ENCODE data around the gene POLR2I.

DNA sequence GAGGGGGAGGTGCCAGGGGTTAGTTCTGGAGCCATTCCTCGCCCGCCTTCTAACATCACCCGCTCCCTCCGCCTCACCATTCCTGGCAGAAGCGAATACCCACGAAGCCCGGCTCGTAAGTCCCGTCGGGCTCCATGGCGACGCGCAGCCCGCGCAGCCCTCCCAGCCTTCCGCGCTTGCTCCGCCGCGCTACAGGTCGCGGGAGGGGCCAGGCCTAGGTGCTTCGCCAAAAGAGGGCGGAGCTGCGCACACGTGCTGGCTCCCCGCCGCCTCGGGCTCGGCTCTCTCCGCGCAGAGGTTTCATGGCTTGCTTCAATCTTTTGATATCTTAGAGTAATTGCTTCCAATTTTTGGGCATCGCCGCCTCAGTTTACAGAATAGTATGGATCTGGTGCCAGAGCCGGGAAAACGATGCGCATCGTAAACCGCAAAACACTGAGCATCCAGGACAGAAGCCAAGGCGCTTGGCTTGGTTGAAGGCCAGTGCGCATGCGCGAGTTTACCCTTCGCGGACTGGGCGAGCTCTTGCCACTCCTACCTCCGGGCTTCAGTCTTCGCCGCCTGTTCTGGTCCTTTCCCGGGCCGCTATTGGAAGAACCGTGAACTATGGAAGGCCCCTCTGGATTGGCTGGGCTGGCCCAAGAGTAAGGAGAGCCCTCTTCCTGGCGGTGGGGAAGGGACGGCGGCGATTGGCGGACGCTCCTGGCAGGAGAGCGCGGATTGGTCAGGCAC, at the start of gene POLR2I:
- TF ChIP-seq, protein P1, sequence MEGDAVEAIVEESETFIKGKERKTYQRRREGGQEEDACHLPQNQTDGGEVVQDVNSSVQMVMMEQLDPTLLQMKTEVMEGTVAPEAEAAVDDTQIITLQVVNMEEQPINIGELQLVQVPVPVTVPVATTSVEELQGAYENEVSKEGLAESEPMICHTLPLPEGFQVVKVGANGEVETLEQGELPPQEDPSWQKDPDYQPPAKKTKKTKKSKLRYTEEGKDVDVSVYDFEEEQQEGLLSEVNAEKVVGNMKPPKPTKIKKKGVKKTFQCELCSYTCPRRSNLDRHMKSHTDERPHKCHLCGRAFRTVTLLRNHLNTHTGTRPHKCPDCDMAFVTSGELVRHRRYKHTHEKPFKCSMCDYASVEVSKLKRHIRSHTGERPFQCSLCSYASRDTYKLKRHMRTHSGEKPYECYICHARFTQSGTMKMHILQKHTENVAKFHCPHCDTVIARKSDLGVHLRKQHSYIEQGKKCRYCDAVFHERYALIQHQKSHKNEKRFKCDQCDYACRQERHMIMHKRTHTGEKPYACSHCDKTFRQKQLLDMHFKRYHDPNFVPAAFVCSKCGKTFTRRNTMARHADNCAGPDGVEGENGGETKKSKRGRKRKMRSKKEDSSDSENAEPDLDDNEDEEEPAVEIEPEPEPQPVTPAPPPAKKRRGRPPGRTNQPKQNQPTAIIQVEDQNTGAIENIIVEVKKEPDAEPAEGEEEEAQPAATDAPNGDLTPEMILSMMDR (conservative IDR thresholded peaks at IDR 0.05; ENCODE audit: low read depth in 2 of 2), result no peak
- no peak for TF ChIP-seq EZH2phosphoT487 (IDR thresholded peaks at IDR 0.05; ENCODE audit: unreplicated experiment)
- no peak for TF ChIP-seq EZH2 (IDR thresholded peaks at IDR 0.05; ENCODE audit: low read depth, unreplicated experiment)
- peak; percentile 49; the same call in 1 of the 2 replicates for TF ChIP-seq CREB1 (CRISPR knock-in tag; IDR thresholded peaks at IDR 0.05; ENCODE audit: low read depth)
- TF ChIP-seq, protein P2, sequence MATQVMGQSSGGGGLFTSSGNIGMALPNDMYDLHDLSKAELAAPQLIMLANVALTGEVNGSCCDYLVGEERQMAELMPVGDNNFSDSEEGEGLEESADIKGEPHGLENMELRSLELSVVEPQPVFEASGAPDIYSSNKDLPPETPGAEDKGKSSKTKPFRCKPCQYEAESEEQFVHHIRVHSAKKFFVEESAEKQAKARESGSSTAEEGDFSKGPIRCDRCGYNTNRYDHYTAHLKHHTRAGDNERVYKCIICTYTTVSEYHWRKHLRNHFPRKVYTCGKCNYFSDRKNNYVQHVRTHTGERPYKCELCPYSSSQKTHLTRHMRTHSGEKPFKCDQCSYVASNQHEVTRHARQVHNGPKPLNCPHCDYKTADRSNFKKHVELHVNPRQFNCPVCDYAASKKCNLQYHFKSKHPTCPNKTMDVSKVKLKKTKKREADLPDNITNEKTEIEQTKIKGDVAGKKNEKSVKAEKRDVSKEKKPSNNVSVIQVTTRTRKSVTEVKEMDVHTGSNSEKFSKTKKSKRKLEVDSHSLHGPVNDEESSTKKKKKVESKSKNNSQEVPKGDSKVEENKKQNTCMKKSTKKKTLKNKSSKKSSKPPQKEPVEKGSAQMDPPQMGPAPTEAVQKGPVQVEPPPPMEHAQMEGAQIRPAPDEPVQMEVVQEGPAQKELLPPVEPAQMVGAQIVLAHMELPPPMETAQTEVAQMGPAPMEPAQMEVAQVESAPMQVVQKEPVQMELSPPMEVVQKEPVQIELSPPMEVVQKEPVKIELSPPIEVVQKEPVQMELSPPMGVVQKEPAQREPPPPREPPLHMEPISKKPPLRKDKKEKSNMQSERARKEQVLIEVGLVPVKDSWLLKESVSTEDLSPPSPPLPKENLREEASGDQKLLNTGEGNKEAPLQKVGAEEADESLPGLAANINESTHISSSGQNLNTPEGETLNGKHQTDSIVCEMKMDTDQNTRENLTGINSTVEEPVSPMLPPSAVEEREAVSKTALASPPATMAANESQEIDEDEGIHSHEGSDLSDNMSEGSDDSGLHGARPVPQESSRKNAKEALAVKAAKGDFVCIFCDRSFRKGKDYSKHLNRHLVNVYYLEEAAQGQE (IDR thresholded peaks at IDR 0.05; ENCODE audit: unreplicated experiment), result no peak
- no peak for TF ChIP-seq NANOG (IDR thresholded peaks at IDR 0.05; ENCODE audit: borderline replicate concordance)
- peak; percentile 85 for TF ChIP-seq POLR2AphosphoS5 (IDR thresholded peaks at IDR 0.05; ENCODE audit: low read depth)
- no peak for TF ChIP-seq ZNF331 (CRISPR knock-in tag; IDR thresholded peaks at IDR 0.05; ENCODE audit: low read depth)
- TF ChIP-seq JUNB (IDR thresholded peaks at IDR 0.05; ENCODE audit: unreplicated experiment), result no peak
- TF ChIP-seq, protein P3, sequence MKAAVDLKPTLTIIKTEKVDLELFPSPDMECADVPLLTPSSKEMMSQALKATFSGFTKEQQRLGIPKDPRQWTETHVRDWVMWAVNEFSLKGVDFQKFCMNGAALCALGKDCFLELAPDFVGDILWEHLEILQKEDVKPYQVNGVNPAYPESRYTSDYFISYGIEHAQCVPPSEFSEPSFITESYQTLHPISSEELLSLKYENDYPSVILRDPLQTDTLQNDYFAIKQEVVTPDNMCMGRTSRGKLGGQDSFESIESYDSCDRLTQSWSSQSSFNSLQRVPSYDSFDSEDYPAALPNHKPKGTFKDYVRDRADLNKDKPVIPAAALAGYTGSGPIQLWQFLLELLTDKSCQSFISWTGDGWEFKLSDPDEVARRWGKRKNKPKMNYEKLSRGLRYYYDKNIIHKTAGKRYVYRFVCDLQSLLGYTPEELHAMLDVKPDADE (IDR thresholded peaks at IDR 0.05), result peak; percentile 68
- no peak for TF ChIP-seq ZNF114 (CRISPR knock-in tag; IDR thresholded peaks at IDR 0.05)
